GM18508 (cell line): ENCODE data around the gene CAPN1.
"Not testable (repeated sequence)": the region's sequence is repeated elsewhere in the genome, so short reads cannot be mapped to it uniquely, and the experiment has no call there.

Experiments
- ATAC-seq: cut with Tn5 transposase; IDR thresholded peaks from one replicate; pipeline ENCODE4 v1.9.1; 2021; ENCODE audit warnings: moderate number of reproducible peaks; ENCODE audit not compliant: insufficient read depth, unreplicated experiment

The CAPN1 gene

GRCh38 chr11:65214212-65214845, 32.6 kb downstream of the CAPN1 start:
- ATAC-seq, result no peak

GRCh38 chr11:65215441-65216076, 33.8 kb downstream of the CAPN1 start:
- no peak for ATAC-seq

GRCh38 chr11:65216830-65217229, 35.1 kb downstream of the CAPN1 start:
- no peak for ATAC-seq

- no peak for ATAC-seq
Observed at GRCh38 chr11:65217441-65218423, 36.0 kb downstream of the CAPN1 start.

GRCh38 chr11:65218446-65218845, 36.7 kb downstream of the CAPN1 start:
- ATAC-seq, result no peak

GRCh38 chr11:65219930-65220213, 38.1 kb downstream of the CAPN1 start:
- no peak for ATAC-seq

GRCh38 chr11:65221026-65221425, 39.3 kb downstream of the CAPN1 start:
- ATAC-seq, result no peak

- no peak for ATAC-seq
Observed at GRCh38 chr11:65223011-65223410, 41.3 kb downstream of the CAPN1 start.

GRCh38 chr11:65224930-65225278, 43.2 kb downstream of the CAPN1 start:
- ATAC-seq, result no peak

GRCh38 chr11:65225279-65226102, 43.8 kb downstream of the CAPN1 start:
- ATAC-seq, result no peak

- ATAC-seq, result no peak
Observed at GRCh38 chr11:65226103-65226442, 44.3 kb downstream of the CAPN1 start.

- ATAC-seq, result no peak
Observed at GRCh38 chr11:65227879-65228278, 46.2 kb downstream of the CAPN1 start.

GRCh38 chr11:65236194-65237059, 54.7 kb downstream of the CAPN1 start:
- ATAC-seq, result no peak

- ATAC-seq, result not testable (repeated sequence)
Observed at GRCh38 chr11:65238302-65238701, 56.6 kb downstream of the CAPN1 start.

- ATAC-seq, result no peak
Observed at GRCh38 chr11:65241134-65241533, 59.4 kb downstream of the CAPN1 start.

GRCh38 chr11:65241692-65242091, 60.0 kb downstream of the CAPN1 start:
- ATAC-seq, result no peak

GRCh38 chr11:65242389-65242788, 60.7 kb downstream of the CAPN1 start:
- ATAC-seq, result no peak

GRCh38 chr11:65243797-65244196, 62.1 kb downstream of the CAPN1 start:
- no peak for ATAC-seq

GRCh38 chr11:65245046-65245445, 63.3 kb downstream of the CAPN1 start:
- ATAC-seq, result not testable (repeated sequence)

- ATAC-seq, result no peak
Observed at GRCh38 chr11:65246506-65246905, 64.8 kb downstream of the CAPN1 start.
